Testis (tissue), 3 donors: Measurements from ENCODE around the gene VPS29. TPM values are rescaled to one million over a fixed set of nuclear protein-coding genes. Genes with fewer than 3 reads are reported as not detected.
A peak's percentile ranks its signal among the peaks of the same experiment; 100 is the strongest.

Source experiments
- DNase-seq: peaks from one replicate; pipeline ENCODE4 v3.0.0-alpha.2; 2019
- H3K27ac ChIP-seq, 2 donors: fragments of 200-600 bp; sonication (generic); one replicate each; pipeline ENCODE4 v1.5.1; 2019
- H3K27me3 ChIP-seq: fragments of 200-600 bp; sonication (generic); one replicate; pipeline ENCODE4 v1.5.1; 2019
- H3K36me3 ChIP-seq: fragments of 200-600 bp; sonication (generic); one replicate; pipeline ENCODE4 v1.5.1; 2017; ENCODE audit warnings: low read depth; ENCODE audit errors: missing control alignments
- H3K4me1 ChIP-seq: fragments of 200-600 bp; sonication (generic); one replicate; pipeline ENCODE4 v1.5.1; 2019
- H3K4me3 ChIP-seq, 2 donors: fragments of 200-600 bp; sonication (generic); one replicate each; pipeline ENCODE4 v1.5.1; 2017 to 2019
- H3K9me3 ChIP-seq: fragments of 200-600 bp; sonication (generic); one replicate; pipeline ENCODE4 v1.5.1; 2017
- CTCF ChIP-seq, 3 experiments: fragments of 450-650 bp in 2 of 3; fragments of 200-600 bp in 1 of 3; sonication (generic) in 1 of 3; IDR thresholded peaks; one replicate each; pipeline ENCODE4 v1.5.1; 2016 to 2019; ENCODE audit warnings: antibody characterized with exemption in 3 of 3, mild to moderate bottlenecking in 2 of 3, moderate library complexity in 1 of 3
- POLR2A ChIP-seq: fragments of 450-650 bp; IDR thresholded peaks from one replicate; pipeline ENCODE4 v1.6.1; 2017; ENCODE audit warnings: antibody characterized with exemption, mild to moderate bottlenecking, moderate library complexity
- WGBS, 2 donors: methylation state at CpG; one replicate each; pipeline ENCODE4 v1.1.5; 2018; 5-methylcytosine and 5-hydroxymethylcytosine counted together
- intact Hi-C: fragments of 100-400 bp; cut with DNase I; formaldehyde crosslinking; loops from one replicate; pipeline ENCODE4 v1.15.1; 2023; ENCODE audit warnings: low total_unique reads
- polyA plus RNA-seq: library from polyadenylated mRNA; stranded (reverse); fragments of 350-450 nt; fragmentation: Illumina TruSeq; extraction: RNeasy Lipid Tissue Mini Kit (QIAGEN cat#74804); gene quantifications from one replicate; pipeline ENCODE4 v1.2.3, GENCODE V29; 2014; ENCODE audit warnings: low read depth, low replicate concordance; ENCODE audit not compliant: insufficient read depth
- total RNA-seq, 2 donors: library from RNA; depleted of rRNA; stranded (reverse); fragments of >200 nt; gene quantifications; one replicate each; pipeline ENCODE4 v1.2.3, GENCODE V29; 2016

The VPS29 gene
- total and polyA plus RNA-seq, 3 donors from 2014 or later = 66.3 to 81.9 (median 74.5) TPM

- TF ChIP-seq CTCF (IDR thresholded peaks at IDR 0.05) = no peak
- TF ChIP-seq POLR2A = no peak
- intact Hi-C loops = no loop called here
- Histone ChIP-seq H3K4me1 (no peaks in the 10 kb centered on the region), H3K27me3 (no peaks in the 10 kb centered on the region), H3K27ac (no peak overlapping the region), H3K9me3 (no peaks in the 10 kb centered on the region), H3K4me3 (no peak overlapping the region), H3K36me3 (no peaks in the 10 kb centered on the region)
- no peak for DNase-seq
- 53 to 62% methylated on average over 1 of the region's 1 CpG for WGBS, 2 donors
Observed at GRCh38 chr12:110503432-110503831, 1.5 kb upstream of the VPS29 start.

GRCh38 chr12:110501399-110501751, 536 bp downstream of the VPS29 start:
- intact Hi-C loops = no loop called here
- H3K36me3 ChIP-seq = no peaks in the 10 kb centered on the region
- H3K4me1 ChIP-seq = no peaks in the 10 kb centered on the region
- WGBS, 2 donors = 0 to 1% methylated on average over 8 to 17 of the region's 17 CpGs
- no peaks in the 10 kb centered on the region for H3K9me3 ChIP-seq
- peak; percentile 52 for DNase-seq
- peak overlapping the region; percentile 76 to 85 for H3K27ac ChIP-seq
- no peaks in the 10 kb centered on the region for H3K27me3 ChIP-seq
- TF ChIP-seq CTCF (IDR thresholded peaks at IDR 0.05) = no peak
- TF ChIP-seq POLR2A = no peak
- H3K4me3 ChIP-seq = peak overlapping the region; percentile 86 to 90

DNA sequence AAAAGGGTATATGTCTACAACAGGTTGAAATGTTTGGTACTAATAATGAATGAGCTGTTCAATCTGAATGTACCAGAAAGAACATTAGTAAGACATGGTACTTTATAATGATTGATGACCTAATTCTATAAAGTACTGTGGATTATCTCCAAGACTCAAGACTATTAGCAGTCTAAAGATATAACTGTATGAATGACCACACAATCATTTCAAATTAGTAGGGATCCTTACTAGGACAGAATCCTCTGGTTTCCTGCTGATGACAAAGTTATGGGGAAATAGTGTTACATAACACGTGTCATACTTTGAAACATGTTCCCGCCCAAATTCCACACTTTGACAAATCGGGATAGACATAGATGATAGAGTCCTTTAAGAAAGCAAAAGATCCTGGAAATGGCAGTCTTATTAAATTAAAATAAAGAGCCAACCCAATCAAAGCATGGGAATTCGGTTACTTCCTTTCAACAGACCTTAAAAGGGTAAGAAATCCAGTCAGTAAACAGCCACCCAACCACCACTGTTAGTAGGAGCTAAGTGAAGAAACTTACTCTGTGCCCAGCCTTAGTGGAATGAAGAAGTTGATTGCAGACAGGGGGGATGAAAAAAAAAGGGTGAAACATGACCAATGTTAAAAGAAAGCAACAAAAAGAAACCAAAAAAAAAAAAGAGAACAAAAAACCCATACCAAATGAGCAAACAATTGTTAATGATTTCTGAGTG, 2.8 kb downstream of the VPS29 start:
- H3K36me3 ChIP-seq = no peaks in the 10 kb centered on the region
- H3K4me1 ChIP-seq = no peaks in the 10 kb centered on the region
- intact Hi-C loops = no loop called here
- H3K27me3 ChIP-seq = no peaks in the 10 kb centered on the region
- DNase-seq = no peak
- no peak overlapping the region for H3K27ac ChIP-seq
- H3K4me3 ChIP-seq = no peak overlapping the region
- no peaks in the 10 kb centered on the region for H3K9me3 ChIP-seq
- 61 to 72% methylated on average over 4 of the region's 4 CpGs for WGBS, 2 donors
- no peak for TF ChIP-seq POLR2A
- TF ChIP-seq CTCF (IDR thresholded peaks at IDR 0.05) = no peak

- Histone ChIP-seq H3K4me1 (no peaks in the 10 kb centered on the region), H3K27ac (no peak overlapping the region), H3K4me3 (no peak overlapping the region), H3K36me3 (no peaks in the 10 kb centered on the region), H3K27me3 (no peaks in the 10 kb centered on the region), H3K9me3 (no peaks in the 10 kb centered on the region)
- TF ChIP-seq CTCF (IDR thresholded peaks at IDR 0.05) = no peak
- no peak for TF ChIP-seq POLR2A
- WGBS, 2 donors = 87 to 98% methylated on average over 7 of the region's 7 CpGs
- intact Hi-C loops = no loop called here
- DNase-seq = no peak
Observed at GRCh38 chr12:110475426-110475825, 26.5 kb downstream of the VPS29 start.
